ENCODE results near the gene C1QTNF2.

Gene C1QTNF2

DNA sequence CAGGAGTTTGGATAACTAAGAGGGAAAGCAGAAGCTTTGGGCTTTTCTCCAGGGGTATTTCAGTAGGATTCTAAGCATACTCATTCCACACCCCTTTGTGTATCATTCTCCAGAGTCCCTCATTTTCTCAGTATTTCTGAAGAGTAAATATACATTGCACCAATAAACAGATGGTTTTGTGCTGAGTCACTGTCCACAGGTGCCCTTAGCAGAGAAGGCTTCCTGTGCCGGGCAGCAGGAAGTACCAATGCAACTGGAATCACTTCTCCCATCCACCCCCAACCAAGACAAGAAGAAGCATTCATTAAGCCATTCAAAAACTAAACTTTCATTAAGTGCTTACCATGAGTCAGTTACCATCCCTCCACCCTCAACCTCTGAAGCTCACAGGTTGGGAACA, 54.5 kb downstream of the C1QTNF2 start:
- no peak overlapping the region for H3K27ac Mint-ChIP-seq
- no peaks in the 10 kb centered on the region for H3K9me3 Mint-ChIP-seq
- H3K27me3 Mint-ChIP-seq = peaks cover 42% of the 10 kb centered on the region
- no peaks in the 10 kb centered on the region for H3K36me3 Mint-ChIP-seq (ENCODE audit: low read depth)
- peaks cover 39% of the 10 kb centered on the region for H3K4me1 Mint-ChIP-seq (ENCODE audit: low read depth)
- intact Hi-C loops (cut with micrococcal nuclease) = no loop called here
- no peak overlapping the region for H3K4me3 Mint-ChIP-seq

DNA sequence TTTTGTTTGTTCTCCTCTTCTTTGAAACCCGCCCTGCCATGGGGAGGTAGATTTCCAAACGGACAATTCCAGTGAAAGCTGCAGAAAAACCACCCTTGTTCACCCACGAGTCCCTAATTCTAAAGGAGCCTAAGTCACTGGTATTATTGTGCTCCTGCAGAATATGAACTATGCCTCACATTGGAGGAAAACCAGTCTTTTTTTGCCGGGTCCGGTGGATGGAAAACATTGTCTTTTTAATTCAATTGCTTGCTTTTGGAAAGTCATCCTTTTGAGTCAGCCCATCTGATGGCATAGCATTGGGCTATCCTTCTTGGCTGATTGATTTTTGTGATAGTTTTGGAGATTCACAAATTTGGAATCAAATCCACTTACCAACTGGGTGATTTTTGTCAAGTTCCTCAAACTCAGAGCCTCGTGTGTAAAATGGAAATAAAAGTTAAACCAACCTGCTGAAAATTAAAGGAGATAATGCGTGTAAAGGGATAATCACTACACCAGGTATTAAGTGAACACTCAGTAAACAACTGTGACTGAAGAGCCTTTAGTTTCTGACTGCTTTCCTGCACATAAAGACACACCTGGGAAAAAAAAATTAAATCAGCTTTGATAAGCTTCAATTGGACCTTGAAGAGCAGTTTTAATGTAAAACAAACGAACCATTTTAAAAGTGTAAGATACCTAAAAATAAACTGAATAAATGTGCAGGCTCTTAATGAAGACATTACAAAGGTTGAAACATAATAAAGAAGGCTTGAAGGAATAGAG, 57.3 kb downstream of the C1QTNF2 start:
- Mint-ChIP-seq H3K27ac (peak overlapping the region; percentile 26), H3K27me3 (peaks cover 66% of the 10 kb centered on the region), H3K4me1 (ENCODE audit: low read depth) (peaks cover 30% of the 10 kb centered on the region), H3K36me3 (ENCODE audit: low read depth) (no peaks in the 10 kb centered on the region), H3K4me3 (peak overlapping the region; percentile 71), H3K9me3 (no peaks in the 10 kb centered on the region)
- intact Hi-C loops (cut with micrococcal nuclease) = no loop called here

DNA sequence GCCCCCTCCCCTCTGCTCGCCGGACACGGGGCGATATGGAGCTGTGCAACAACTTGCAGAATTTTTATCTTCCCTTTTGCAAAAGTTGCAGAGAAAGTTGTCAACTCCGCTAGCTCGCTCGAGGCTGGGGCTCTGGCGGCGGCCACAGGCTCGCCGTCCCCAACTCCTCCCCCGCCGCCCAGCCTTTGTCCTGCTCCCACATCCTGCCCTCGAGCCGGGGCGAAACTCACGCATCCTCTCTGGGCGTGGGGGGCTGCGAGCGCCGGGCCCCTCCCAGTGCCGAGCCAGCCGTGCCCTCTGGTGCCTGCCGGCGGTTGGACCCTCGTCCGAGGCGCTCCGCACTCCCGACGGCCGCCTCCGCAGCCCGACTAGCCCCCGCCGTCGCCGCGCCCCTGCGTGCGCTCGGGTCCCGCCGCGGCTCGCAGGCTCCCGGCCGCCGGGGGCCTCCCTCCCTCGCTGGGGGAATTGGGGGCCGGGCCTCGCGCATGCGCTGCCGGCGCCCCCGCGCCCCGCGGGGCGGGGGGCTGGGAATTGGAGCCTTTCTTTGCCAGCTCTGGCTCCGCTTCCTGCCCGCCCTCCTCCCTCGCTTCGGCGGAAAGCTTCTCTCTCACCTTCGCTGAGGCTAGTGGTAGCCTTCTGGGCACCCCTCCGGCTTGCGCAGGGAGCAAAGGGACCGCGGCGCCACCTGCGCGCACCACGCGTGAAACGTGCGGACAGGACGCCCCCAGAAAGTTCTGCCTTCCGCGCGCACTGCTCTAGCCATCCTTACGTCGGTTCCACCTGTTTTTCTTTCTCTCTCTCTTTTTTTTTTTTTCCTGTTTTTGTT, 58.1 kb downstream of the C1QTNF2 start, which contains the start of gene CCNJL:
TSS of gene CCNJL (minus strand) at position 431 of the 826 bp plus-strand sequence. CDS start 641 bp downstream, outside the sequence.
- Mint-ChIP-seq H3K9me3 (no peaks in the 10 kb centered on the region), H3K36me3 (ENCODE audit: low read depth) (no peaks in the 10 kb centered on the region), H3K27ac (peak within 1 kb of the TSS; percentile 26), H3K27me3 (peaks cover 72% of the 10 kb centered on the region), H3K4me3 (peak within 1 kb of the TSS; percentile 71), H3K4me1 (ENCODE audit: low read depth) (peaks cover 30% of the 10 kb centered on the region)
- intact Hi-C loops (cut with micrococcal nuclease) = no loop called here

- Mint-ChIP-seq H3K4me1 (ENCODE audit: low read depth) (peaks cover 26% of the 10 kb centered on the region), H3K27me3 (peaks cover 78% of the 10 kb centered on the region), H3K9me3 (no peaks in the 10 kb centered on the region), H3K4me3 (peak overlapping the region; percentile 68), H3K27ac (no peak overlapping the region), H3K36me3 (ENCODE audit: low read depth) (no peaks in the 10 kb centered on the region)
- intact Hi-C loops (cut with micrococcal nuclease) = no loop called here
These were observed 58.8 kb downstream of the C1QTNF2 start for GRCh38 chr5:160311491-160312133.

DNA sequence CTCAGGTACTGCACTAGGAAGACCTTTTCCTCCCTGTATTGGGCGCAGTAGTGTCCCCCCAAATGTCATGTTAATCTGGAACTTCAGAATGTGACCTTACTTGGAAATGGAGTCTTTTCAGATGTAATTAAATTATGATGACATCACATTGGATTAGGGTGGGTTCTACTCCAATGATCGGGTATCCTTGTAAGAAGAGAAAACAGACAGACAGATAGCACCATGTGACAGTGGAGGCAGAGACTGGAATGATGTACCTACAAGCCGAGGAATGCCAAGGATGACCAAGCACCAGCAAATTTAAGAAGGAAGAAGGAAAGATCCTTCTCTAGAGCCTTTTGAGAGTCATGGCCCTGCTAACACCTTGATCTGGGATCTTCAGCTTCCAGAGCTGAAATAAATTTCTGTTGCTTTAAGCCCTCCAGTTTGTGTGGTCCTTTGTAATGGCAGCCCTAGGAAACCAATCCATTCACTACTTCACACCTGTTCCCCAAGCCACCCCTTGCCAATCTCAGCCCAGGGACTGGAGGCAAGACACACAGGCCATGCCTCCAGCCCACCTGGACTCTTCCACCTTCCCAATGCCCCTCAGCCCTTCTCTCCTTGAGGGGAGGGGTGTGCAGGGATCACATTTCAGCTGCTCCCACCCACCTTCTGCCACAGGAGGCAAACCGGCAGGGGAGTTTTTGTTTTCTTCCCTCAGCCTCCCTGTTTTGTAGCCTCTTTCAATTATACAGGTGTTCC, 59.7 kb downstream of the C1QTNF2 start:
- Mint-ChIP-seq H3K9me3 (no peaks in the 10 kb centered on the region), H3K4me1 (ENCODE audit: low read depth) (peaks cover 17% of the 10 kb centered on the region), H3K4me3 (no peak overlapping the region), H3K36me3 (ENCODE audit: low read depth) (no peaks in the 10 kb centered on the region), H3K27ac (no peak overlapping the region), H3K27me3 (peaks cover 84% of the 10 kb centered on the region)
- intact Hi-C loops (cut with micrococcal nuclease) = no loop called here

GRCh38 chr5:160310140-160310539, 60.3 kb downstream of the C1QTNF2 start:
- Mint-ChIP-seq H3K36me3 (ENCODE audit: low read depth) (no peaks in the 10 kb centered on the region), H3K4me3 (no peak overlapping the region), H3K27me3 (peaks cover 83% of the 10 kb centered on the region), H3K27ac (no peak overlapping the region), H3K9me3 (no peaks in the 10 kb centered on the region), H3K4me1 (ENCODE audit: low read depth) (peaks cover 17% of the 10 kb centered on the region)
- intact Hi-C loops (cut with micrococcal nuclease) = no loop called here

DNA sequence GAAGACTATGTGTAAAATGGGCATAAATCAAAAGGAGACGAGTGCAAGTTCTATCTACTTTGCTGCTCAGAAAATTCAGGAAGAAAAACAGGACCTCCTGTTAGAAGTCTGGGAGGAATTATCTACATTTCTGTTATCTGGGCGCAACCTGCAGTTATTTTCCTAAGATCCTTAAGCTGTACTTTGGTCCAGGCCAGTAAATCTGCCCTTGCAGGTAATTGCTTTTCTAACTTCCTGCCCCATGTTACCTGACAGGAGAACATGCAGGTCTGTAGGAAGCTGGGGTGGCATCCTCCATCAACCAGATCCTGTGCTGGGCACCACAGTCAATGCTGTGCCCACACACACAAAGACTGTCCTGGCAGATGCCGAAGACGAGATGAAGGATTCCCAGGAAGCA, 63.7 kb downstream of the C1QTNF2 start:
- H3K9me3 Mint-ChIP-seq = no peaks in the 10 kb centered on the region
- H3K4me1 Mint-ChIP-seq (ENCODE audit: low read depth) = peaks cover 4% of the 10 kb centered on the region
- H3K27ac Mint-ChIP-seq = no peak overlapping the region
- no peak overlapping the region for H3K4me3 Mint-ChIP-seq
- intact Hi-C loops (cut with micrococcal nuclease) = no loop called here
- H3K36me3 Mint-ChIP-seq (ENCODE audit: low read depth) = no peaks in the 10 kb centered on the region
- peaks cover 67% of the 10 kb centered on the region for H3K27me3 Mint-ChIP-seq

DNA sequence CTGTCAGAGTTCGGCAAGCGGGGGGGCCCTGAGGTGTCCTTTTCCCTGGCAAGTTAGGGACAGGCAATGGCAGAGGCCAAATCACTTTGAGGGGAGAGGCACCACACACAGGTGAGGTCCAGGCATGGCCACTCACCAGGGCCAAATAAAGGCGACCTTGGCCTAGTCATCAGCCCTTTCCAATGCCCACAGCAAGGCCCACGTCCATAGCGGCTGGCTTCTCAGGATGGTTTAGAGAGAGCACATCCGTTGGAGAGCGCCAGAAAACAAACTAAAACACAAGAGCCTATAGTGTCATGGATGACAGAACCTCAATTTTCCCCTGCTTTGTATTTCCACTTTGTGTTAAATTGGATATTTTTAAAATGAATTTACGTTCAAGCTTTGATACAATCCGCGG, 65.1 kb downstream of the C1QTNF2 start:
- H3K27me3 Mint-ChIP-seq = peaks cover 53% of the 10 kb centered on the region
- no peaks in the 10 kb centered on the region for H3K4me1 Mint-ChIP-seq (ENCODE audit: low read depth)
- no peaks in the 10 kb centered on the region for H3K36me3 Mint-ChIP-seq (ENCODE audit: low read depth)
- intact Hi-C loops (cut with micrococcal nuclease) = no loop called here
- no peaks in the 10 kb centered on the region for H3K9me3 Mint-ChIP-seq
- H3K27ac Mint-ChIP-seq = no peak overlapping the region
- no peak overlapping the region for H3K4me3 Mint-ChIP-seq

GRCh38 chr5:160303690-160304089, 66.7 kb downstream of the C1QTNF2 start:
- intact Hi-C loops (cut with micrococcal nuclease) = no loop called here
- Mint-ChIP-seq H3K27me3 (peaks cover 42% of the 10 kb centered on the region), H3K4me1 (ENCODE audit: low read depth) (no peaks in the 10 kb centered on the region), H3K4me3 (no peak overlapping the region), H3K36me3 (ENCODE audit: low read depth) (no peaks in the 10 kb centered on the region), H3K9me3 (no peaks in the 10 kb centered on the region), H3K27ac (no peak overlapping the region)

DNA sequence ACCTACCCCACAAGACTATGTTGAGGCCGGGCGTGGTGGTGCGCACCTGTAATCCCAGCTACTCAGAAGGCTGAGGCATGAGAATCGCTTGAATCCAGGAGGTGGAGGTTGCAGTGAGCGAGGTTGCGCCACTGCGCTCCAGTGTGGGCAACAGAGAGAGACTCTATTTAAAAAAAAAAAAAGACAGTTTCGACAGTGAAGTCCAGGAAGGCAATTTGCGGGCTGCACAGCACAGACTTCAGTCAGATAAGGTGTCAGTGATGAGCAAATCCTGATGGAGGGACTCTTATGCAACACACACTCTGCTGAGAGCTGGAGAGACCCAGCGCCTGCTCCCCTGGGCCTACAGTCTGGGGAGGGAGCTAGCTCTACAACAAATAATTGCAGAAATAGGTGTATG, 72.2 kb downstream of the C1QTNF2 start:
- Mint-ChIP-seq H3K36me3 (ENCODE audit: low read depth) (no peaks in the 10 kb centered on the region), H3K27me3 (peaks cover 11% of the 10 kb centered on the region), H3K4me3 (no peak overlapping the region), H3K9me3 (no peaks in the 10 kb centered on the region), H3K27ac (no peak overlapping the region), H3K4me1 (ENCODE audit: low read depth) (peaks cover 13% of the 10 kb centered on the region)
- intact Hi-C loops (cut with micrococcal nuclease) = no loop called here

DNA sequence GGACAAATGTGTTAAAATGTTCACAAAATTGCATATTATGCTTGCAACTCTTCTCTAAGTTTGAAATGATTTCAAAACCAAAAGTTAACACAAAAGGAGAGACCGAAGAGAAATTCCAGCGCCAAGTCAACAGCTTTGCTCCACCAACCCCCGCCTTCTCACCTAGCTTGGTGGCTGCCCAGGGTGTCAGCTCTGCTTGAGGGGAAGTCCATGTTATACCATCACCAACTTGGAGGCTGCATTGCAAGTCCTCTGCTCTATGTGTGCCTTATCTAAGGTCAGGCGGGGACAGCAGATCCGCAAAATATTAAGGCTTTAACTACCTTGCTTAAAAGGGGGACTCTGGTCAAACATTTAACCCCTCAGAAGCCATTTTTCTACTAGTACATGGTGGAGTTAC, 72.7 kb downstream of the C1QTNF2 start:
- Mint-ChIP-seq H3K4me1 (ENCODE audit: low read depth) (peaks cover 13% of the 10 kb centered on the region), H3K27ac (no peak overlapping the region), H3K4me3 (no peak overlapping the region), H3K9me3 (no peaks in the 10 kb centered on the region), H3K27me3 (peaks cover 11% of the 10 kb centered on the region), H3K36me3 (ENCODE audit: low read depth) (no peaks in the 10 kb centered on the region)
- intact Hi-C loops (cut with micrococcal nuclease) = no loop called here
